HEK293 (cell line): ENCODE data around the gene CREB3.

Experiments
- CTCF ChIA-PET: fragments of 350-600 bp; formaldehyde crosslinking; extraction: SDS; loops from one replicate; lab custom pipeline; 2021; ENCODE audit warnings: antibody characterized with exemption; lab: Yijun Ruan, JAX
- POLR2A ChIA-PET: fragments of 300-600 bp; formaldehyde crosslinking; extraction: SDS; loops from one replicate; lab custom pipeline; 2020; ENCODE audit warnings: antibody characterized with exemption, inconsistent platforms; lab: Yijun Ruan, JAX
- H3K27ac ChIP-seq: fragments of 200-500 bp; sonication (Bioruptor generic); 2 replicates; pipeline ENCODE4 v1.5.1; 2014; ENCODE audit warnings: low read depth, low read length, control low read depth, inconsistent platforms; ENCODE audit errors: extremely low read depth
- H3K36me3 ChIP-seq, 2 experiments: fragments of 200-500 bp in 1 of 2; sonication (Bioruptor generic) in 1 of 2; 1 replicate in 1 of 2; 2 replicates in 1 of 2; pipeline ENCODE4 v1.5.1; 2014 to 2017; ENCODE audit warnings: inconsistent platforms in 2 of 2, low read length in 2 of 2; ENCODE audit not compliant: control insufficient read depth in 2 of 2, insufficient read depth in 1 of 2
- H3K4me1 ChIP-seq: fragments of 200-500 bp; sonication (Bioruptor generic); 2 replicates; pipeline ENCODE4 v1.5.1; 2014; ENCODE audit warnings: mild to moderate bottlenecking, low read length, inconsistent platforms; ENCODE audit not compliant: control insufficient read depth, insufficient read depth
- H3K4me3 ChIP-seq: 2 replicates; pipeline ENCODE4 v1.5.1; 2011; ENCODE audit warnings: low read depth, mild to moderate bottlenecking, control low read depth, low read length, moderate library complexity
- H3K9me3 ChIP-seq: fragments of 200-500 bp; sonication (Bioruptor generic); 2 replicates; pipeline ENCODE4 v1.5.1; 2014; ENCODE audit warnings: low read depth, low read length, inconsistent platforms; ENCODE audit not compliant: control insufficient read depth, insufficient read depth
- EGR2 ChIP-seq: fragments of 450-650 bp; formaldehyde crosslinking; IDR thresholded peaks from 2 replicates; pipeline ENCODE4 v1.5.1; 2016; ENCODE audit warnings: low read depth, missing biosample characterization, missing genetic modification characterization
- FEZF1 ChIP-seq: fragments of 450-650 bp; formaldehyde crosslinking; IDR thresholded peaks from 2 replicates; pipeline ENCODE4 v1.5.1; 2016; ENCODE audit warnings: missing biosample characterization, missing genetic modification characterization
- GLIS1 ChIP-seq: fragments of 450-650 bp; formaldehyde crosslinking; IDR thresholded peaks from 2 replicates; pipeline ENCODE4 v1.5.1; 2016; ENCODE audit warnings: missing biosample characterization, missing genetic modification characterization
- KLF8 ChIP-seq: fragments of 450-650 bp; formaldehyde crosslinking; IDR thresholded peaks from 2 replicates; pipeline ENCODE4 v1.5.1; 2016; ENCODE audit warnings: missing biosample characterization, missing genetic modification characterization
- OVOL3 ChIP-seq: fragments of 450-650 bp; formaldehyde crosslinking; IDR thresholded peaks from 2 replicates; pipeline ENCODE4 v1.5.1; 2016; ENCODE audit warnings: missing biosample characterization, missing genetic modification characterization
- PRDM1 ChIP-seq: fragments of 450-650 bp; formaldehyde crosslinking; IDR thresholded peaks from 2 replicates; pipeline ENCODE4; 2016; ENCODE audit warnings: missing biosample characterization, missing genetic modification characterization
- SP2 ChIP-seq: fragments of 450-650 bp; formaldehyde crosslinking; IDR thresholded peaks from 2 replicates; pipeline ENCODE4 v1.5.1; 2016; ENCODE audit warnings: missing biosample characterization, missing genetic modification characterization
- SP7 ChIP-seq: fragments of 450-650 bp; formaldehyde crosslinking; IDR thresholded peaks from 2 replicates; pipeline ENCODE4 v1.5.1; 2016; ENCODE audit warnings: missing biosample characterization, missing genetic modification characterization
- TRIM28 ChIP-seq: IDR thresholded peaks from 2 replicates; pipeline ENCODE4 v1.6.1; 2011; ENCODE audit warnings: low read length, control low read depth, borderline replicate concordance
- ZBTB17 ChIP-seq: fragments of 450-650 bp; formaldehyde crosslinking; IDR thresholded peaks from 2 replicates; pipeline ENCODE4 v1.5.1; 2016; ENCODE audit warnings: missing biosample characterization, missing genetic modification characterization
- ZEB2 ChIP-seq: fragments of 450-650 bp; formaldehyde crosslinking; IDR thresholded peaks from 2 replicates; pipeline ENCODE4 v1.5.1; 2016; ENCODE audit warnings: missing biosample characterization, missing genetic modification characterization
- ZNF155 ChIP-seq: fragments of 450-650 bp; formaldehyde crosslinking; IDR thresholded peaks from 2 replicates; pipeline ENCODE4 v1.5.1; 2016; ENCODE audit warnings: missing biosample characterization, missing genetic modification characterization
- ZNF239 ChIP-seq: fragments of 450-650 bp; formaldehyde crosslinking; IDR thresholded peaks from 2 replicates; pipeline ENCODE4 v1.5.1; 2016; ENCODE audit warnings: missing biosample characterization, missing genetic modification characterization
- ZNF366 ChIP-seq: fragments of 450-650 bp; formaldehyde crosslinking; conservative IDR thresholded peaks from 2 replicates; pipeline ENCODE4 v1.5.1; 2016; ENCODE audit warnings: missing biosample characterization, missing genetic modification characterization
- ZNF423 ChIP-seq: fragments of 450-650 bp; formaldehyde crosslinking; IDR thresholded peaks from 2 replicates; pipeline ENCODE4 v1.5.1; 2016; ENCODE audit warnings: missing biosample characterization, missing genetic modification characterization
- ZNF449 ChIP-seq: fragments of 450-650 bp; formaldehyde crosslinking; IDR thresholded peaks from 2 replicates; pipeline ENCODE4 v1.5.1; 2017; ENCODE audit warnings: missing biosample characterization, mild to moderate bottlenecking, missing genetic modification characterization, moderate library complexity
- ZNF560 ChIP-seq: fragments of 450-650 bp; formaldehyde crosslinking; IDR thresholded peaks from 2 replicates; pipeline ENCODE4 v1.5.1; 2017; ENCODE audit warnings: missing biosample characterization, missing genetic modification characterization, borderline replicate concordance
- ZNF701 ChIP-seq: fragments of 450-650 bp; formaldehyde crosslinking; IDR thresholded peaks from 2 replicates; pipeline ENCODE4 v1.5.1; 2016; ENCODE audit warnings: missing biosample characterization, missing genetic modification characterization
- ZNF747 ChIP-seq: fragments of 450-650 bp; formaldehyde crosslinking; IDR thresholded peaks from 2 replicates; pipeline ENCODE4 v1.5.1; 2016; ENCODE audit warnings: missing biosample characterization, missing genetic modification characterization
- TF ChIP-seq, protein P1 (sequence below): fragments of 450-650 bp; formaldehyde crosslinking; IDR thresholded peaks from 2 replicates; pipeline ENCODE4 v1.5.1; 2016; ENCODE audit warnings: missing biosample characterization, missing genetic modification characterization, low read depth
- TF ChIP-seq, protein P2 (sequence below): fragments of 450-650 bp; formaldehyde crosslinking; IDR thresholded peaks from 2 replicates; pipeline ENCODE4 v1.5.1; 2016; ENCODE audit warnings: missing biosample characterization, missing genetic modification characterization

CREB3 gene

DNA sequence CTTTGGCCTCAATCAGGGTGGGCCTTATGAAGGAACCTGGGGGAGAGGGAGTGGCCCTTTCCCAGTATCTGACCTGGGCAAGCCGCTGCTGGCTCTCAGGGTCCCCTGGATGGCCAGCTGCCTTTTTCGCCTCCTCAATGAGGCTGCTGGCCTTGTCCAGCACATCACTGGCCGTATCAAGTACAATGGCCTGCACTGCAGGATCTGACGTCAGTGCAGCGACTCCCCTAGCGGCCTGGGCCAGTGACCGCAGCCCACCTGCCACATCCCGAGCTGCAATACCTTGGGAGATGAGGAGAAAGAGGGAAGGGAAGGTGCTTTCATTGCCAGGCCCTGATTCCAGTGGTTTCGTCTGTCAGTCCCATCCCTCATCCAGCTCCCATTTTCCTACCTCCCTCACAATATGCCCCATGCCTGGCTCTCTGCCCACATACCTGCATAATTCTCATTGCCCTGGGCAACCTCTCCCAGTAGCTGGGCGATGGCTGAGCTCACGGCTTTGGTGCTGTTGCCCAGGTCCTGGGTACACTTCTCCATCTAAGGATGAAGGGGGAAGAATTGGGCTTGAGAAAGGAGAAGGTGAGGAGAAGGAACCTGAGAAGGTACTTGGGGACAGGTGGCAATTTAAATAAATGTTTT lies 19.6 kb upstream of the CREB3 start:
- Histone ChIP-seq H3K36me3 (peaks cover 23 to 91% of the 10 kb centered on the region in 2 experiments), H3K9me3 (no peaks in the 10 kb centered on the region), H3K4me1 (no peaks in the 10 kb centered on the region), H3K27ac (no peak overlapping the region), H3K4me3 (no peak overlapping the region)
- ChIA-PET CTCF (interaction anchor here (0.7 to 6.4 kb wide), 4 partner anchors 16 to 66 kb away, joined by 4 to 47 read pairs (median 5); no protein-coding TSS in a partner anchor), POLR2A (interaction anchor here (0.7 to 1.4 kb wide), 6 partner anchors 10 to 636 kb away, joined by 3 to 6 read pairs (median 3); partner anchors contain the start of genes GBA2 and RGP1)
- TF ChIP-seq EGR2 (tag by site-specific recombination) (no peak), ZNF423 (tag by site-specific recombination) (no peak), ZEB2 (tag by site-specific recombination) (no peak)

GRCh38 chr9:35713578-35713977 lies 18.9 kb upstream of the CREB3 start:
- H3K4me3 ChIP-seq, result no peak overlapping the region
- no peaks in the 10 kb centered on the region for H3K4me1 ChIP-seq
- H3K27ac ChIP-seq, result no peak overlapping the region
- peak; percentile 88 for TF ChIP-seq ZNF366 (tag by site-specific recombination)
- TF ChIP-seq ZNF701, result no peak
- TF ChIP-seq PRDM1, result peak; percentile 71
- H3K36me3 ChIP-seq, result peaks cover 18 to 91% of the 10 kb centered on the region in 2 experiments
- no peaks in the 10 kb centered on the region for H3K9me3 ChIP-seq
- POLR2A ChIA-PET, result interaction anchor here (1.1 to 1.4 kb wide), 2 partner anchors 19 to 22 kb away, joined by 3 to 6 read pairs; no protein-coding TSS in a partner anchor
- CTCF ChIA-PET, result interaction anchor here (0.6 to 6.4 kb wide), 7 partner anchors 17 to 198 kb away, joined by 3 to 47 read pairs (median 4); no protein-coding TSS in a partner anchor

DNA sequence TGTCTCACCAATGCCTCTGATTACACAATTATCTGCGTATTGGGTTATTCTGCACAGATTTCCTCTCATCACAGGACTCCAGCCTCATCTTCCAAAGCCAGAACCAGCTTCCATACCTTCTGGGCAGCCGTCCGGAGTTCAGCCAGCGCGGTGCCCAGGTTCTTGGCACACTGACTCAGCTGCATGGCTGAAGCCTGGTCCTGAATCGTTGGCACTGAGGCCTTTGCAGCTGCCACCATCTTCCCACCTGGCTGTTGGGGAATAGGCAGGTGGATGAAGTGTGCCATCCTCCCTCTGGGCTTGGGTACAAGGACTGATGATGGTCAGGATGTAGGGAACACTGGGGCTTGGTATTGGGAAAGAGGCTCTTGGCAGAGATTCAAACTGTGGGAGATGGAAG lies 18.3 kb upstream of the CREB3 start:
- H3K4me3 ChIP-seq, result no peak overlapping the region
- ChIA-PET CTCF (interaction anchor here (0.6 to 2.7 kb wide), 5 partner anchors 18 to 197 kb away, joined by 3 to 13 read pairs (median 3); no protein-coding TSS in a partner anchor), POLR2A (interaction anchor here (1.2 to 1.4 kb wide), 2 partner anchors 19 to 27 kb away, joined by 3 read pairs; no protein-coding TSS in a partner anchor)
- TF ChIP-seq KLF8 (tag by site-specific recombination), result no peak
- TF ChIP-seq ZNF747 (tag by site-specific recombination), result no peak
- TF ChIP-seq ZBTB17 (tag by site-specific recombination), result no peak
- no peak for TF ChIP-seq ZNF449
- no peak for TF ChIP-seq SP7
- TF ChIP-seq ZNF155 (tag by site-specific recombination), result no peak
- TF ChIP-seq FEZF1 (tag by site-specific recombination), result no peak
- TF ChIP-seq GLIS1 (tag by site-specific recombination), result no peak
- H3K36me3 ChIP-seq, result peaks cover 13 to 91% of the 10 kb centered on the region in 2 experiments
- no peak overlapping the region for H3K27ac ChIP-seq
- no peaks in the 10 kb centered on the region for H3K4me1 ChIP-seq
- H3K9me3 ChIP-seq, result no peaks in the 10 kb centered on the region

GRCh38 chr9:35714579-35715252 lies 17.8 kb upstream of the CREB3 start:
- H3K27ac ChIP-seq, result no peak overlapping the region
- ChIA-PET CTCF (interaction anchor here (1.2 to 2.7 kb wide), 3 partner anchors 18 to 24 kb away, joined by 3 to 13 read pairs (median 3); no protein-coding TSS in a partner anchor), POLR2A (interaction anchor here (1.2 to 1.3 kb wide), 2 partner anchors 18 to 27 kb away, joined by 3 read pairs; no protein-coding TSS in a partner anchor)
- H3K36me3 ChIP-seq, result peaks cover 11 to 93% of the 10 kb centered on the region in 2 experiments
- no peaks in the 10 kb centered on the region for H3K9me3 ChIP-seq
- no peak for TF ChIP-seq ZNF560 (tag by site-specific recombination)
- no peak for TF ChIP-seq TRIM28
- TF ChIP-seq, protein P1, sequence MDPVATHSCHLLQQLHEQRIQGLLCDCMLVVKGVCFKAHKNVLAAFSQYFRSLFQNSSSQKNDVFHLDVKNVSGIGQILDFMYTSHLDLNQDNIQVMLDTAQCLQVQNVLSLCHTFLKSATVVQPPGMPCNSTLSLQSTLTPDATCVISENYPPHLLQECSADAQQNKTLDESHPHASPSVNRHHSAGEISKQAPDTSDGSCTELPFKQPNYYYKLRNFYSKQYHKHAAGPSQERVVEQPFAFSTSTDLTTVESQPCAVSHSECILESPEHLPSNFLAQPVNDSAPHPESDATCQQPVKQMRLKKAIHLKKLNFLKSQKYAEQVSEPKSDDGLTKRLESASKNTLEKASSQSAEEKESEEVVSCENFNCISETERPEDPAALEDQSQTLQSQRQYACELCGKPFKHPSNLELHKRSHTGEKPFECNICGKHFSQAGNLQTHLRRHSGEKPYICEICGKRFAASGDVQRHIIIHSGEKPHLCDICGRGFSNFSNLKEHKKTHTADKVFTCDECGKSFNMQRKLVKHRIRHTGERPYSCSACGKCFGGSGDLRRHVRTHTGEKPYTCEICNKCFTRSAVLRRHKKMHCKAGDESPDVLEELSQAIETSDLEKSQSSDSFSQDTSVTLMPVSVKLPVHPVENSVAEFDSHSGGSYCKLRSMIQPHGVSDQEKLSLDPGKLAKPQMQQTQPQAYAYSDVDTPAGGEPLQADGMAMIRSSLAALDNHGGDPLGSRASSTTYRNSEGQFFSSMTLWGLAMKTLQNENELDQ (tag by site-specific recombination), result no peak
- TF ChIP-seq ZNF239 (tag by site-specific recombination), result no peak
- TF ChIP-seq, protein P2, sequence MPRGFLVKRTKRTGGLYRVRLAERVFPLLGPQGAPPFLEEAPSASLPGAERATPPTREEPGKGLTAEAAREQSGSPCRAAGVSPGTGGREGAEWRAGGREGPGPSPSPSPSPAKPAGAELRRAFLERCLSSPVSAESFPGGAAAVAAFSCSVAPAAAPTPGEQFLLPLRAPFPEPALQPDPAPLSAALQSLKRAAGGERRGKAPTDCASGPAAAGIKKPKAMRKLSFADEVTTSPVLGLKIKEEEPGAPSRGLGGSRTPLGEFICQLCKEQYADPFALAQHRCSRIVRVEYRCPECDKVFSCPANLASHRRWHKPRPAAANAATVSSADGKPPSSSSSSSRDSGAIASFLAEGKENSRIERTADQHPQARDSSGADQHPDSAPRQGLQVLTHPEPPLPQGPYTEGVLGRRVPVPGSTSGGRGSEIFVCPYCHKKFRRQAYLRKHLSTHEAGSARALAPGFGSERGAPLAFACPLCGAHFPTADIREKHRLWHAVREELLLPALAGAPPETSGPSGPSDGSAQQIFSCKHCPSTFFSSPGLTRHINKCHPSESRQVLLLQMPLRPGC, result no peak
- TF ChIP-seq SP2 (tag by site-specific recombination), result no peak
- no peak for TF ChIP-seq OVOL3 (tag by site-specific recombination)
- H3K4me3 ChIP-seq, result no peak overlapping the region
- no peaks in the 10 kb centered on the region for H3K4me1 ChIP-seq
